Vagina (tissue), 2 donors: ENCODE data around the gene POLR3E.

ENCODE experiments used
- POLR2A ChIP-seq, 2 donors: fragments of 450-650 bp; IDR thresholded peaks; one replicate each; pipeline ENCODE4 v1.6.1; 2017; ENCODE audit warnings: antibody characterized with exemption in 2 of 2, mild to moderate bottlenecking in 2 of 2, moderate library complexity in 2 of 2
- POLR2AphosphoS5 ChIP-seq, 2 donors: sonication (generic); formaldehyde crosslinking; IDR thresholded peaks; one replicate each; pipeline ENCODE4 v1.9.0; 2017; ENCODE audit warnings: antibody characterized with exemption in 2 of 2, mild to moderate bottlenecking in 2 of 2, low read depth in 1 of 2; ENCODE audit not compliant: insufficient read depth in 1 of 2
- TF ChIP-seq, protein P1 (sequence below), 3 experiments: fragments of 450-650 bp in 2 of 3; fragments of 200-600 bp in 1 of 3; sonication (generic) in 1 of 3; IDR thresholded peaks; one replicate each; pipeline ENCODE4 v1.5.1; 2017 to 2019; ENCODE audit warnings: antibody characterized with exemption in 3 of 3, mild to moderate bottlenecking in 2 of 3, moderate library complexity in 2 of 3

DNA sequence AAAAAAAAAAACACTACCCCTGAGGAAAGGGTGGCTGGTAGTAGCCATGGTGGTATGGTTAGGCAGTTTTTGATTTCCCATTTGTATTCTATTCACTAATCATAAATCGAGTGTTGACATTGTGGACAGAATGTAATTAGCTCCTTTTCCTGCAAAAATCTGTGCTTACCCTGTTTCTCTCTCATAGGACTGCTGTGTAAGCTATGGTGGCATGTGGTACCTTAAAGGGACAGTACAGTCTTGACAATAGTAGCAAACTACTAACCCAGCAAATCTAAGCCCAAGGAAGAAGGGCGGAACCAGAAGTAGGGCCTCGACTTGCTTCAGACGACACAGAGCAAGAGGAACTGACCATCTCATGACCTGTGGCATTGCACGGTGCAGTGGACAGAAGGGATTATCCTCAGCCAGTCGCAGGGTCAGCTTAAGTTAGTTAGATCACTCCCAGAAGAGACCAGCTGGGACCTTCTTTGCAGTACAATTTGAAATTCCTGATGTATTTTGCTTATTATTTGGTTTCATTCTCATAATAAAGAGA, 36.3 kb downstream of the POLR3E start:
- TF ChIP-seq, protein P1, sequence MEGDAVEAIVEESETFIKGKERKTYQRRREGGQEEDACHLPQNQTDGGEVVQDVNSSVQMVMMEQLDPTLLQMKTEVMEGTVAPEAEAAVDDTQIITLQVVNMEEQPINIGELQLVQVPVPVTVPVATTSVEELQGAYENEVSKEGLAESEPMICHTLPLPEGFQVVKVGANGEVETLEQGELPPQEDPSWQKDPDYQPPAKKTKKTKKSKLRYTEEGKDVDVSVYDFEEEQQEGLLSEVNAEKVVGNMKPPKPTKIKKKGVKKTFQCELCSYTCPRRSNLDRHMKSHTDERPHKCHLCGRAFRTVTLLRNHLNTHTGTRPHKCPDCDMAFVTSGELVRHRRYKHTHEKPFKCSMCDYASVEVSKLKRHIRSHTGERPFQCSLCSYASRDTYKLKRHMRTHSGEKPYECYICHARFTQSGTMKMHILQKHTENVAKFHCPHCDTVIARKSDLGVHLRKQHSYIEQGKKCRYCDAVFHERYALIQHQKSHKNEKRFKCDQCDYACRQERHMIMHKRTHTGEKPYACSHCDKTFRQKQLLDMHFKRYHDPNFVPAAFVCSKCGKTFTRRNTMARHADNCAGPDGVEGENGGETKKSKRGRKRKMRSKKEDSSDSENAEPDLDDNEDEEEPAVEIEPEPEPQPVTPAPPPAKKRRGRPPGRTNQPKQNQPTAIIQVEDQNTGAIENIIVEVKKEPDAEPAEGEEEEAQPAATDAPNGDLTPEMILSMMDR (IDR thresholded peaks at IDR 0.05), result no peak
- TF ChIP-seq POLR2AphosphoS5 (IDR thresholded peaks at IDR 0.05; ENCODE audit: insufficient read depth in 1 of 2, low read depth in 1 of 2) (no peak), POLR2A (IDR thresholded peaks at IDR 0.05) (no peak)
